SK-N-SH (cell line): ENCODE data around the gene TSHR. TPM values are rescaled to one million over a fixed set of nuclear protein-coding genes. Genes with fewer than 3 reads are reported as not detected.

Source experiments
- CTCF ChIA-PET: fragments of 300-600, 350-600 bp; formaldehyde crosslinking; extraction: SDS; loops from one replicate; lab custom pipeline; 2021; lab: Yijun Ruan, JAX
- POLR2A ChIA-PET: fragments of 350-600 bp; sonication (Branson Sonifier 250); formaldehyde crosslinking; extraction: SDS; loops from one replicate; lab custom pipeline; 2020; ENCODE audit warnings: antibody characterized with exemption, inconsistent platforms; lab: Yijun Ruan, JAX
- DNase-seq: peaks from one replicate; pipeline ENCODE4 v3.0.0; 2012
- H2AFZ ChIP-seq: fragments of 200-600 bp; sonication (generic); 2 replicates; pipeline ENCODE4 v1.8.1; 2016; ENCODE audit warnings: antibody characterized with exemption, mild to moderate bottlenecking, low read depth
- H3F3A ChIP-seq: fragments of 200-600 bp; sonication (generic); replicated peaks from 2 replicates; pipeline ENCODE3; 2016; ENCODE audit warnings: antibody characterized with exemption, mild to moderate bottlenecking; ENCODE audit not compliant: insufficient read depth
- H3K27ac ChIP-seq, 2 experiments: fragments of 200-500 bp in 1 of 2; fragments of 200-600 bp in 1 of 2; sonication (Bioruptor generic) in 1 of 2; sonication (generic), shearing (Covaris generic) in 1 of 2; 2 replicates each; pipeline versions ENCODE4 v1.5.1 to v1.6.1; 2014 to 2016; ENCODE audit warnings: low read depth in 2 of 2, inconsistent platforms in 1 of 2, low read length in 1 of 2, mild to moderate bottlenecking in 1 of 2, mixed read lengths in 1 of 2
- H3K27me3 ChIP-seq: fragments of 200-600 bp; sonication (generic), shearing (Covaris generic); 2 replicates; pipeline ENCODE4 v1.6.1; 2016; ENCODE audit warnings: mixed run types; ENCODE audit not compliant: insufficient read depth
- H3K36me3 ChIP-seq, 2 experiments: fragments of 200-500 bp in 1 of 2; fragments of 200-600 bp in 1 of 2; sonication (Bioruptor generic) in 1 of 2; sonication (generic) in 1 of 2; replicated peaks in 1 of 2; 2 replicates each; pipeline versions ENCODE3 to v1.5.1; 2014 to 2016; ENCODE audit warnings: low read length in 1 of 2, mild to moderate bottlenecking in 1 of 2; ENCODE audit not compliant: insufficient read depth in 2 of 2, control insufficient read depth in 1 of 2
- H3K4me1 ChIP-seq, 2 experiments: fragments of 200-500 bp in 1 of 2; fragments of 200-600 bp in 1 of 2; sonication (Bioruptor generic) in 1 of 2; sonication (generic), shearing (Covaris generic) in 1 of 2; 2 replicates each; pipeline versions ENCODE4 v1.5.1 to v1.6.1; 2014 to 2016; ENCODE audit warnings: low read depth in 1 of 2, low read length in 1 of 2, mixed run types in 1 of 2; ENCODE audit not compliant: insufficient read depth in 2 of 2, control insufficient read depth in 1 of 2
- H3K4me2 ChIP-seq: fragments of 200-600 bp; sonication (generic), shearing (Covaris generic); 2 replicates; pipeline ENCODE4 v1.6.1; 2017; ENCODE audit warnings: mixed run types
- H3K4me3 ChIP-seq, 2 experiments: fragments of 200-500 bp in 1 of 2; fragments of 200-600 bp in 1 of 2; sonication (Bioruptor generic) in 1 of 2; sonication (generic), shearing (Covaris generic) in 1 of 2; 2 replicates each; pipeline versions ENCODE4 v1.5.1 to v1.8.1; 2014 to 2016; ENCODE audit warnings: low read depth in 2 of 2, inconsistent platforms in 1 of 2, low read length in 1 of 2, mild to moderate bottlenecking in 1 of 2, mixed read lengths in 1 of 2, moderate library complexity in 1 of 2
- H3K79me2 ChIP-seq: fragments of 200-600 bp; sonication (generic); 2 replicates; pipeline ENCODE4 v1.8.1; 2017; ENCODE audit warnings: mild to moderate bottlenecking; ENCODE audit not compliant: insufficient read depth
- H3K9ac ChIP-seq: fragments of 200-600 bp; sonication (generic); 2 replicates; pipeline ENCODE4 v1.6.1; 2017; ENCODE audit warnings: mixed run types
- H3K9me2 ChIP-seq: fragments of 200-600 bp; sonication (generic); 2 replicates; pipeline ENCODE4 v1.6.1; 2017; ENCODE audit warnings: mixed run types
- H3K9me3 ChIP-seq: fragments of 200-600 bp; sonication (generic); 2 replicates; pipeline ENCODE4 v1.6.1; 2017; ENCODE audit warnings: mixed run types, mild to moderate bottlenecking, moderate library complexity
- H4K20me1 ChIP-seq: fragments of 200-600 bp; sonication (generic); 2 replicates; pipeline ENCODE4 v1.6.1; 2017; ENCODE audit warnings: mild to moderate bottlenecking, mixed run types; ENCODE audit not compliant: insufficient read depth
- CHD2 ChIP-seq: fragments of 150-350 bp; IDR thresholded peaks from 2 replicates; pipeline ENCODE4 v1.6.1; 2018; ENCODE audit warnings: low read length; ENCODE audit not compliant: partially characterized antibody
- EZH2phosphoT487 ChIP-seq: fragments of 200-600 bp; sonication (generic); IDR thresholded peaks from 2 replicates; pipeline ENCODE4 v1.6.1; 2017; ENCODE audit warnings: low read depth, mixed run types, mild to moderate bottlenecking, antibody characterized with exemption, moderate library complexity, borderline replicate concordance
- FOXJ3 ChIP-seq: sonication (generic); formaldehyde crosslinking; IDR thresholded peaks from 2 replicates; pipeline ENCODE4 v1.5.1; 2020; ENCODE audit warnings: mild to moderate bottlenecking, missing genetic modification reagents
- FOXM1 ChIP-seq: IDR thresholded peaks from 2 replicates; pipeline ENCODE4 v1.4.0; 2012; ENCODE audit warnings: low read depth, mild to moderate bottlenecking
- GABPA ChIP-seq: IDR thresholded peaks from 2 replicates; pipeline ENCODE4 v1.4.0; 2012; ENCODE audit warnings: low read depth, mild to moderate bottlenecking
- JUND ChIP-seq: IDR thresholded peaks from 2 replicates; pipeline ENCODE4 v1.4.0; 2012
- MEF2A ChIP-seq: IDR thresholded peaks from 2 replicates; pipeline ENCODE4 v1.4.0; 2012; ENCODE audit warnings: low read depth, borderline replicate concordance
- MXI1 ChIP-seq: IDR thresholded peaks from 2 replicates; pipeline ENCODE4 v1.6.1; 2012; ENCODE audit warnings: mild to moderate bottlenecking, low read depth, low read length, improper control_type of control experiment
- RCOR1 ChIP-seq: fragments of 150-350 bp; IDR thresholded peaks from 2 replicates; pipeline ENCODE4 v1.6.1; 2017; ENCODE audit warnings: antibody characterized with exemption, low read length
- RFX5 ChIP-seq: IDR thresholded peaks from 2 replicates; pipeline ENCODE4 v1.6.1; 2012; ENCODE audit warnings: mild to moderate bottlenecking, improper control_type of control experiment, low read length
- TAF1 ChIP-seq: IDR thresholded peaks from 2 replicates; pipeline ENCODE4 v1.6.1; 2012; ENCODE audit warnings: low read depth, mild to moderate bottlenecking, low read length, moderate library complexity, borderline replicate concordance
- TCF12 ChIP-seq: IDR thresholded peaks from 2 replicates; pipeline ENCODE4 v1.4.0; 2012
- USF2 ChIP-seq: fragments of 150-350 bp; IDR thresholded peaks from 2 replicates; pipeline ENCODE4 v1.6.1; 2017; ENCODE audit warnings: antibody characterized with exemption, low read length, low read depth, borderline replicate concordance
- WGBS: methylation state at CpG from one replicate; pipeline ENCODE4 v1.1.6; 2017; ENCODE audit warnings: low lambda C conversion rate; 5-methylcytosine and 5-hydroxymethylcytosine counted together
- polyA plus RNA-seq, 3 experiments: library from polyadenylated mRNA; depleted of rRNA; stranded (reverse); fragments of >200 nt; gene quantifications; 2 replicates each; pipeline ENCODE4 v1.2.3, GENCODE V29; 2012
- TF ChIP-seq, protein P1 (sequence below): IDR thresholded peaks from 2 replicates; pipeline ENCODE4 v1.4.0; 2012; ENCODE audit warnings: low read depth, borderline replicate concordance
- TF ChIP-seq, protein P2 (sequence below): fragments of 200-600 bp; sonication (generic); IDR thresholded peaks from 2 replicates; pipeline ENCODE4 v1.6.1; 2017; ENCODE audit warnings: antibody characterized with exemption, mild to moderate bottlenecking, moderate library complexity
- TF ChIP-seq, protein P3 (sequence below): IDR thresholded peaks from 2 replicates; pipeline ENCODE4 v1.4.0; 2012; ENCODE audit warnings: low read depth, borderline replicate concordance

TSHR gene
- polyA plus RNA-seq, 1 of the 3 experiments (the other 2 are of a cell fraction): not detected

GRCh38 chr14:81162941-81163340 is 207.5 kb downstream of the TSHR start:
- Histone ChIP-seq H3K4me2 (no peak overlapping the region), H3K4me3 (no peak overlapping the region), H3K9me3 (no peaks in the 10 kb centered on the region)
- no peak for TF ChIP-seq FOXJ3 (CRISPR knock-in tag)
- no peak for TF ChIP-seq FOXM1
- no peak for TF ChIP-seq GABPA
- TF ChIP-seq RFX5: no peak
- TF ChIP-seq, protein P1, sequence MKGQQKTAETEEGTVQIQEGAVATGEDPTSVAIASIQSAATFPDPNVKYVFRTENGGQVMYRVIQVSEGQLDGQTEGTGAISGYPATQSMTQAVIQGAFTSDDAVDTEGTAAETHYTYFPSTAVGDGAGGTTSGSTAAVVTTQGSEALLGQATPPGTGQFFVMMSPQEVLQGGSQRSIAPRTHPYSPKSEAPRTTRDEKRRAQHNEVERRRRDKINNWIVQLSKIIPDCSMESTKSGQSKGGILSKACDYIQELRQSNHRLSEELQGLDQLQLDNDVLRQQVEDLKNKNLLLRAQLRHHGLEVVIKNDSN: no peak
- TF ChIP-seq, protein P2, sequence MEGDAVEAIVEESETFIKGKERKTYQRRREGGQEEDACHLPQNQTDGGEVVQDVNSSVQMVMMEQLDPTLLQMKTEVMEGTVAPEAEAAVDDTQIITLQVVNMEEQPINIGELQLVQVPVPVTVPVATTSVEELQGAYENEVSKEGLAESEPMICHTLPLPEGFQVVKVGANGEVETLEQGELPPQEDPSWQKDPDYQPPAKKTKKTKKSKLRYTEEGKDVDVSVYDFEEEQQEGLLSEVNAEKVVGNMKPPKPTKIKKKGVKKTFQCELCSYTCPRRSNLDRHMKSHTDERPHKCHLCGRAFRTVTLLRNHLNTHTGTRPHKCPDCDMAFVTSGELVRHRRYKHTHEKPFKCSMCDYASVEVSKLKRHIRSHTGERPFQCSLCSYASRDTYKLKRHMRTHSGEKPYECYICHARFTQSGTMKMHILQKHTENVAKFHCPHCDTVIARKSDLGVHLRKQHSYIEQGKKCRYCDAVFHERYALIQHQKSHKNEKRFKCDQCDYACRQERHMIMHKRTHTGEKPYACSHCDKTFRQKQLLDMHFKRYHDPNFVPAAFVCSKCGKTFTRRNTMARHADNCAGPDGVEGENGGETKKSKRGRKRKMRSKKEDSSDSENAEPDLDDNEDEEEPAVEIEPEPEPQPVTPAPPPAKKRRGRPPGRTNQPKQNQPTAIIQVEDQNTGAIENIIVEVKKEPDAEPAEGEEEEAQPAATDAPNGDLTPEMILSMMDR: no peak
- no peak for TF ChIP-seq EZH2phosphoT487
- no peak for TF ChIP-seq MEF2A
- TF ChIP-seq TCF12: no peak
- no peak for TF ChIP-seq RCOR1
- TF ChIP-seq MXI1: no peak
- TF ChIP-seq USF2: no peak
- TF ChIP-seq, protein P3, sequence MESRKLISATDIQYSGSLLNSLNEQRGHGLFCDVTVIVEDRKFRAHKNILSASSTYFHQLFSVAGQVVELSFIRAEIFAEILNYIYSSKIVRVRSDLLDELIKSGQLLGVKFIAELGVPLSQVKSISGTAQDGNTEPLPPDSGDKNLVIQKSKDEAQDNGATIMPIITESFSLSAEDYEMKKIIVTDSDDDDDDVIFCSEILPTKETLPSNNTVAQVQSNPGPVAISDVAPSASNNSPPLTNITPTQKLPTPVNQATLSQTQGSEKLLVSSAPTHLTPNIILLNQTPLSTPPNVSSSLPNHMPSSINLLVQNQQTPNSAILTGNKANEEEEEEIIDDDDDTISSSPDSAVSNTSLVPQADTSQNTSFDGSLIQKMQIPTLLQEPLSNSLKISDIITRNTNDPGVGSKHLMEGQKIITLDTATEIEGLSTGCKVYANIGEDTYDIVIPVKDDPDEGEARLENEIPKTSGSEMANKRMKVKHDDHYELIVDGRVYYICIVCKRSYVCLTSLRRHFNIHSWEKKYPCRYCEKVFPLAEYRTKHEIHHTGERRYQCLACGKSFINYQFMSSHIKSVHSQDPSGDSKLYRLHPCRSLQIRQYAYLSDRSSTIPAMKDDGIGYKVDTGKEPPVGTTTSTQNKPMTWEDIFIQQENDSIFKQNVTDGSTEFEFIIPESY: no peak
- no peak for TF ChIP-seq TAF1
- TF ChIP-seq JUND: no peak
- TF ChIP-seq CHD2: no peak
- TF ChIP-seq, all 33 proteins: peak for 0
- Histone ChIP-seq H3K79me2 (no peaks in the 10 kb centered on the region), H3K36me3 (no peaks in the 10 kb centered on the region), H3K9ac (no peak overlapping the region), H3F3A (no peaks in the 10 kb centered on the region), H3K4me1 (no peaks in the 10 kb centered on the region), H2AFZ (no peak overlapping the region), H4K20me1 (no peaks in the 10 kb centered on the region), H3K27ac (no peak overlapping the region), H3K27me3 (no peaks in the 10 kb centered on the region), H3K9me2 (no peaks in the 10 kb centered on the region)
- ChIA-PET CTCF (interaction anchor here (0.6 to 3.6 kb wide), 6 partner anchors 18 to 308 kb away, joined by 3 to 29 read pairs (median 4); no protein-coding TSS in a partner anchor), POLR2A (no interaction called here)
- no peak for DNase-seq
- WGBS: 73% methylated on average over 3 of the region's 3 CpGs
